ENCODE data around the gene AGPAT2.

GRCh38 chr9:136660971-136661550 is 26.2 kb downstream of the AGPAT2 start:
- TF ChIP-seq CTCF (IDR thresholded peaks at IDR 0.05) (no peak), EZH2phosphoT487 (IDR thresholded peaks at IDR 0.05) (no peak), EZH2 (IDR thresholded peaks at IDR 0.05) (no peak)
